ENCODE results near the gene DSC1.
"Not testable (repeated sequence)": the region's sequence is repeated elsewhere in the genome, so short reads cannot be mapped to it uniquely, and the experiment has no call there.

DSC1 gene

DNA sequence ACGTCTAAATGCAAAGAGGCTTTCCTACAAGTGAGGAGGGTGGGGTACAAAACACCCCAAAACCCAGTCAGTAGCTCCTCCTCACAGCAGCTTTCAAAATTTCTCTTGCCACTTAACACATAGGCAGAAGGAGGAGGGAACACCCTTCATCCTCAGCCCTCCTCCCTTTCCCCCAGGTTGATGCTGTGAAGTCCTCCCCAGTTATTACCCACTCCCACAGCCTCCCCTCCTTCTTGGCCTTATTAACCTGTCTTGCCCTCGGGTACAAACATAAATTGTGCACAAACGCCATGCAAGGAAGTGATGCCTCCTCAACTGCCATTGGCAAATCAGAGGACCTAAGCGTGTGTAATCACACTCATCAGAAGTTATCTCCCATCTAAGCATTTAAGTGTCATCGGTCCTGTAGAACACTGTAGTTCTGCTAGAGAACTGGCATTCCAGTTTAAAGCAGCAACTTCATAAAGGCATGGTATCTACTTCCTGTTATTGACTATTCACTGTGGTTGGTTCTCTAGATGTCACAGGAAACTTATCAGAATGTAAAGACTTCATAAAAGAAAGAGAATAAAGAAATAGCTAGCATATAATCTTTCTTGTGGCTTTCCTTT is at the start of gene DSC1:
TSS of gene DSC1 (minus strand) at position 32 of the 611 bp plus-strand sequence. CDS start 262 bp downstream, outside the sequence.
- no peak for DNase-seq (ENCODE audit: low spot score)

DNA sequence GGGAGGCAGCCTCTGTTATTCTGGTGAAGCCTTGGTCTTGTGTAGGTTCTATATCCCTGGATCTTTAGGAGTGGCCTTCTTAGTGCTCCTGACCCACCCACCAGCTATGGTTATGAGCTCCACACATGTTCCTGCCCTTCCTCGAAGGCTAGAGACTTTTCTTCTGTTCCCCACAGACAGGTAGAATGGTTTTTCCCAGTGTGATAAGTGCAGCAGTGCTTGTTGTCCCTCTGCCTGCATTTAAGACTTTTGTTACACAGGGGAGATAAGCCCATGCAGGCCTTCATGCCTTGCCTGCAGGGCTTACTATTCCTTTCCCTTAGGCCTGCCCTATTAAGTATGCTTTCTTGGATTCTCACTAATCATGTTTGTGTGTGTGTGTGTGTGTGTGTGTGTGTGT is 48.4 kb upstream of the DSC1 start:
- no peak for DNase-seq (ENCODE audit: low spot score)

- no peak for DNase-seq (ENCODE audit: low spot score)
Observed at GRCh38 chr18:31209041-31209440, 46.4 kb upstream of the DSC1 start.

- DNase-seq (ENCODE audit: low spot score) = no peak
Observed at GRCh38 chr18:31207391-31207790, 44.7 kb upstream of the DSC1 start.

DNA sequence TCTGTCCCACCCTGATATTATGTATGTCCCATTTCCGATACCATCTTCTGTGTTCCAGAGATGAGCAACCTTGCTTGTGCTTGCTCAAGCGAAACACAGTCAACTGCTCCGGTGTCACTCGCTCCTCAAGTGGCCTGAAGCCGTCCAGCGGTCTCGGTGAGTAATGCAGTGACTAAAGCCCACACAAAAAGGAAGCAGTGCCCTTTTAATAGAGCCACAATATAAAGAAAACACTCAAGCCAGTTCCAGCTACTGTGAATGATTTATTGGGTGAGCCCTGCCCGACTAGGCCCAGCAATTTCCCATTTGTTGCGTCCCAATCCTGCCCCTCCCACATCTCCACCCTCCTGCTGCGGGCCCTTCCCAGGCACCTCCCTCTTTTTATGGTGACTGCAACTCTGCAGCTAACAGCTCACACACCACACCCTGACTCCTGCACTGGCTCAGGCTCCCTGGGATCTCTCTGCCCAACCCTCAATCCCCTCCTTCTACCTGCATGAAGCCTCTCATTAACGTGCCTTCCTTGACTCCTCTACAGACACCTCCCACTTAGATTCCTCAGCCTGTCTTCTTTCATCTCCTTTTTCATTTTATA is 44.2 kb upstream of the DSC1 start:
- DNase-seq (ENCODE audit: low spot score) = no peak

- no peak for DNase-seq (ENCODE audit: low spot score)
Observed at GRCh38 chr18:31206071-31206470, 43.4 kb upstream of the DSC1 start.

GRCh38 chr18:31205273-31205672 is 42.6 kb upstream of the DSC1 start:
- DNase-seq (ENCODE audit: low spot score) = no peak

- DNase-seq (ENCODE audit: low spot score) = no peak
Observed at GRCh38 chr18:31204833-31205232, 42.2 kb upstream of the DSC1 start.

DNA sequence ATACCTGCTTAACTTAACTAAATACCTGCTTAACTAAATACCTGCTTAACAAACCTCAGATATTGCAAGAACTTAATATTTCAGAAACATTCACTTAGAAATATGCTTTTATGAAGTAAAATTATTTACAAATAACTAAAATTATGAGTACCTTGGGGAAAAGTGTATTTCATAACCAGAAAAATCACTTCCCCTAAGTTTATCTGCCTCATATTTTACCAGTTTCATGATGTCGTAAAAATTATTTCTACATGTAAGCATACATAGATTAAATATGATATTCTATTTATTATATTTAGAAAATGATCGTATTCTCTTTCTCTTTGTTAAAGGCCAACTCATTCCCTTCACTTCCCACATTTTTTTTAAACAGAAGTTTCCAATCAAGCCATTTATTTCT is 41.5 kb upstream of the DSC1 start:
- no peak for DNase-seq (ENCODE audit: low spot score)

GRCh38 chr18:31203794-31204148 is 41.1 kb upstream of the DSC1 start:
- DNase-seq (ENCODE audit: low spot score) = no peak

DNA sequence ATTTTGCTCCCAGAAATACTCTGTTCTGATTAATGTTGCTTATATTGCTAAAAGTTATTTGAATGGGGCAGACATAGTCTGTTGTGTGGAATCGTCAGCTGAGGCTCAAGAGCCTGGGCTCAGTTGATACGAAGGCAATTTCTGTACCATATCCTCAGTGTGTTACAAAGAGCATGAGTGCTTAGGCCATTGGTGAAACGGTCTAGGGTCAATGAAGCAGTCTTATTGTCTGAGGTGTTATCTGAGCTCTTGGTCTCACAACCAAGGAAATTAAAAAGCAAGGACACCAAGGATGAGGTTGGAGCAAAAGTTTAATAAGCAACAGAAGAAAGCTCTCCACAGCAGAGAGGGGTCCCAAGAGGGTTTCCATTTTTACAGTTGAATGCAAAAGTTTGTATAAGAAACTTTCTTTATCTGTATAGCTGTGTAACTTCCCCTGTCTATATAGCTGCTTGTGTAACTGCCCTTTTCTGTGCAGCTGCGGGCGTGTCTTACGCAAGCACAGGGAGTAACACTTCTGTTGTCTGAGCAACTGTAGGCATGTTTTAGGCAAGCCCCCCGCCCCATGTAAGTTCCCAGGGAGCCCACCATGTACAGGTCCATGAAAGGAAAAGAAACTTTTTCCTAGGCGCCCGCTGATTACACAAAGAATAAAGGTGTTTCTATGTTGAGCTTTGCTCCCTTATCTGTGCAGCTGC is 40.6 kb upstream of the DSC1 start:
- no peak for DNase-seq (ENCODE audit: low spot score)

GRCh38 chr18:31199190-31199769 is 36.6 kb upstream of the DSC1 start:
- DNase-seq (ENCODE audit: low spot score) = no peak

- no peak for DNase-seq (ENCODE audit: low spot score)
Observed at GRCh38 chr18:31197676-31198075, 35.0 kb upstream of the DSC1 start.

DNA sequence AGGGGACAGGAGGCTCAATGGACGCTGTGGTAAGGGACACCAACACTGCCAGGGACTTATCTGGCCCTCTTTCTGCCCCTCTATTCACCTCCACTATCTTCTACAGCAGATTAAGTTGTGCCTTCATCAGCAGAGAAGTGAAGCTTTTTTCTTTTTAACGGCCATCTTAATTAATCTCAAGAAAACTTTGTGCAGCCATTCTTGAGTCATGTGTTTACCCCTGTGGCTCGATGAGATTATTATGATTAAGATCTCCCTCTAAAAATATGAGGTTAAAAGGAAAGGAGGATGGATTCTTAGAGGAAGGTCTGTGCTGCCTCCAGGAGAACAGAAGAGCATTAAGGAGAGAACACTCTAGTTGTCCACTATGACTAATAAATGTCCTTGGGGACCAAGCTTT is 32.4 kb upstream of the DSC1 start:
- no peak for DNase-seq (ENCODE audit: low spot score)

- DNase-seq (ENCODE audit: low spot score) = no peak
Observed at GRCh38 chr18:31192086-31192776, 29.6 kb upstream of the DSC1 start.

GRCh38 chr18:31190919-31191318 is 28.3 kb upstream of the DSC1 start:
- DNase-seq (ENCODE audit: low spot score) = no peak

DNA sequence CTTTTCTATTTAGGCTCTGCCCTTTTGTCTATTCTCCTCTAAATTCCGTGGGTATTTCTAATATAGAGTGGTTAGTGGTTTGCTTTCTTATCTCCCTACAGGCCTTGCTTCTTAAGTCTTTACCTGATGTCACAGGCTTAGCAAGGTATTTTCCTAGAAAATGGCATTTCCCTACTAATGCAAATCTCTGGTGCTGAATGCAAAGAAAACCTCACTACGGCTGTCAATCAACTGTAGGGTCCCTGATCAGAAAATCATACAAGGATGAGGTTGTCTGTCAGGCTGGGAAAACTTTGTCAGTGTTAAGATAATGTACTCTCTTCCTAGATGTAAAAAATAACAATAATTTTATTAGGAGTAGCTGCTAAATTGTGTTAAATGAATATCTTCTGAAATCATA is 27.1 kb upstream of the DSC1 start:
- DNase-seq (ENCODE audit: low spot score) = no peak

DNA sequence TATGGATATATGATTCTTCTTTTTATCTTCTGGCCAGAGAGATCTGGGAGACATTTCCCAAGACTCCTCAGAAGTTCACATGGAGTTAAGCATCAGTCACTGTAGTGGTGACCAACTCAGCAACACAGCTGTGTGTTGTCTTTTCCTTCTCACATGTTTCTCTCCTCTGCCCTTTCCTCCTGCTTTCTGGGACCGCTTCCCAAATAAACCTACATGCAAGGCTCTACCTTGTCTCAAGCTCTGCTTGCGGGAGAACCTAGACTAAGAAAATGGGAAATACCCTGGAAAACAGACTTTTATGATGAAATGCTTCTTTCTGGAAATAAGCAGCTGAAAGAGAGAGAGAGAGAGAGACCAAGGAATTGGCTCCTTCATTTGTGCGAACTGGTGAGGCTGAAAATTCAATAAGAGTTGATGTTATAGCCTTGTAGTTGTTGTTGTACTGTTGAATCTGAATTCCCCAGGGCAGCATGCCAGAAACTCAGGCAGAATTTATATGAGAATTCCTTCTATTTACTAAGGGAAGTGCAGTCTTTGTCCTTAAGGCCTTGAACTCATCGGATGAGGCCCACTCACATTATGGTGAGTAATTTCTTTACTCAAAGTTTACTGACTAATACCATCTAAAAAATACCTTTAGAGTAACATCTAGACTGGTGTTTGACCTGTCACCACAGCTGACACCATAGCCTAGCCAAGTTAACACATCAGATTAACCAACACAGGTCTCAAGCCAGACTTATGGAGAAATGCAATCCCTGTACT is 22.7 kb upstream of the DSC1 start:
- DNase-seq (ENCODE audit: low spot score) = no peak

GRCh38 chr18:31183302-31183701 is 20.6 kb upstream of the DSC1 start:
- DNase-seq (ENCODE audit: low spot score) = no peak

GRCh38 chr18:31177369-31177768 is 14.7 kb upstream of the DSC1 start:
- DNase-seq (ENCODE audit: low spot score) = not testable (repeated sequence)

DNA sequence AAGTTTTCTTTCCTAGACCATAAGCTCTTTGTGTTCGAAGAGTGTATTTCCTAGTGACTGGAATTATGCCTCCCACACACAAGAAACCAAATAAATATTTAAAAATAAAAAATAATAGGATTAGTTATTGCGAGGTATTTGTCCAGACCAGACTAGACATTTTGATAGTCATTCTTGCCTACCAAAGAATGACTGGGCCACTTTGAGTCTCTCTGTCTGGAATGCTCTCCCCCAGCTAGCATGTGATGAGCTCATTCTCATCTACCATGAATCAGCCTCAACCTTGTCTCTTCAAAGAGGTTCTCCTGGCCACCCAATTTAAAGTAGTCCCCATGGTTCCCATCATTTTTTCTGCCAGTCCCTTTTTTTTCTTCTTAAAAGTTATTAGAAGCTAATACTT is 13.9 kb upstream of the DSC1 start:
- DNase-seq (ENCODE audit: low spot score) = no peak

Measured in pons (tissue), 1 donor.